Stimulated activated CD8-positive, alpha-beta memory T cell treated with anti-CD3 and anti-CD28 coated beads, Interleukin-4, amount 100 ng/mL, for 24 hours (primary cell): ENCODE results near the gene AREL1.

Experiments
- DNase-seq: peaks from one replicate; pipeline ENCODE4 v3.0.0-alpha.2; 2020; ENCODE audit warnings: low read depth

AREL1 gene

DNA sequence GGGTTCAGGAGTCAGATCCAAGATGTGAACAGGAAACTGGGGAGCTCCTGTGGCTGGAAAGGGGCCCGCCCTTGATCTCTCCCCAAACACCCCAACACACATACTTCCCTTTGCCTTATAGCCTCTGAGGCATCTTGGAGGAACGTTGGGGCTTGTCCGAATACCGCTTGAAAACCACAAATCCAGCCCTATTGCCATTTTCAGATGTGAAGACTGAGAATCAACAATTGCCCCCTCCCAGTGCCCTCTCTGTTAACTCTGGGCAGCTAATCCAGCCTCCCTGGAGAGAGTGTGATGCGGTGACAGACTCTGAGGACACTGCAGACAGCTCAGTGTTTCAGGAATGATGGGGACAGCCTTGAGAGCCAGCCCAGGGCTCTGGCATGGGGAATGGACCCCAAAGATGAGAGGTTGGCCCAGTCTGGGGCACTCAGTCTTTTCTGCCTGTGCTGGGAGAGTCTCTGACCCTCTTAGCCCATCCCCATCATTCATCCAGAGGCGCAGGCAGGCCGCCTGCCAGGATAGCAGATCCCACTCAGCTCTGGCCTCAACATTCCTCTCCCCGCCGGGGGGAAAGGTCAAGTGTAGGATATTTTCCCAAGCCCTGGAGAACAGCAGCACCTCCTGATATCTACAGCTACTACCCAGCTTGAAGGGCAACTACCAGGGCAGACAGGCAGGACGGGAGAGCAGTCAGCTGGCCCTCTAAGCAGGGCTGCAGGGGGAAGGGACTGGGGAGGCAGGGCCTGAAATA lies 76.3 kb downstream of the AREL1 start:
- DNase-seq: no peak

DNA sequence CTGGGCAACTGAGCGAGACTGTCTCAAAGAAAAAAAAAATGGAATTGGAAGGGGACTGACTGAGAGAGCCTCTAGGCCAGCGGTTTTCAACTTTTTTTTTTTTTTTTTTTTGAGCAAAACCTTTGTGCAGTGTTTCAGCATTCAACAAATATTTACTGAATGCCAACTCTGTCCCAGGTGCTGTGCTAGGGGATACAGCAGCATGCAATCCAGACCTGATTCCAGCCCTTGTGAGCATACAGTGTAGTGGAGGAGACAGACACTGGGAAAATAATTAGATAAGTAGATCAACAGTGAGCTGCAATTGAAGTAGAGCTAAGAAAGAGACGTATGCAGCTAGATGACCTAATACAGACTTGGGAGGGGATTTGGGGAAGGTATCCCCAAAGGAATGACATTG lies 77.0 kb downstream of the AREL1 start:
- DNase-seq: no peak

DNA sequence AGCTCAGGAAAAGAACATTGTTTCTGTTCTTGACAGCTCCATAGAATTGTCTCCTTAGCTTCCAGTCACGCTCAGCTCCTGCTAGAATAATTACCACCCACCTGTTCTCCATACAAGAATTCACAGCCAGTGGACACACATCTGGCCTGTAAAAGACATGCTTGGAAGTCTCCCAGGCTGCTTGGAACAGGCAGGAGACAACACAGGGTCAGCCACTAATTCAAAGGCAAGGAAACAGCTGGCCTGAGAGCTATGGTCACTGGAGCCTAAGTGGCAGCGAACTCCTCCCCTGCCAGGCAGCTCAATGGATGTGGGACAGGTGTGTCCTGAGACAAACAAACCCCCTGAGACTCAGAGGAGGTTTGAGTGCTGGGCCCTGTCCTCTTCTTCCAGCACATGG lies 77.9 kb downstream of the AREL1 start:
- DNase-seq: no peak

DNA sequence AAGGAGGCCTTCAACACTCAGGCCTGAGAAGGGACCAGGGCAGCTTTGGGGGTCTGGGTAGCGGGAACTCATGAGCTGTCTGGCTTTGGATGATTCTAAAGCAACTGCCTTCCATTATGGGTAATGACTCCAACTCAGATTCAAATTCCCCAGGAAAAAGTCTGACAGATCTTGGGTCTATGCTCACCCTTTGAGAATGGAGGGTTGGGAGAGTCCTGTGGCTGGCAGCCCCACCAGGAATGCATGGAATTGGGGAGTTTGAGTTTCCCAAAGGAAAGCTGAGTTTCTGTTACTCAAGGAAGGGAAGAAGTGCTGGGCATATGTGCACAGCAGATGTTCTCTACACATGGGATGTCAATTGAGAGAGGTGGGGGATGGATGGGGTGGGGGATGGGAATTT lies 78.4 kb downstream of the AREL1 start:
- no peak for DNase-seq

DNA sequence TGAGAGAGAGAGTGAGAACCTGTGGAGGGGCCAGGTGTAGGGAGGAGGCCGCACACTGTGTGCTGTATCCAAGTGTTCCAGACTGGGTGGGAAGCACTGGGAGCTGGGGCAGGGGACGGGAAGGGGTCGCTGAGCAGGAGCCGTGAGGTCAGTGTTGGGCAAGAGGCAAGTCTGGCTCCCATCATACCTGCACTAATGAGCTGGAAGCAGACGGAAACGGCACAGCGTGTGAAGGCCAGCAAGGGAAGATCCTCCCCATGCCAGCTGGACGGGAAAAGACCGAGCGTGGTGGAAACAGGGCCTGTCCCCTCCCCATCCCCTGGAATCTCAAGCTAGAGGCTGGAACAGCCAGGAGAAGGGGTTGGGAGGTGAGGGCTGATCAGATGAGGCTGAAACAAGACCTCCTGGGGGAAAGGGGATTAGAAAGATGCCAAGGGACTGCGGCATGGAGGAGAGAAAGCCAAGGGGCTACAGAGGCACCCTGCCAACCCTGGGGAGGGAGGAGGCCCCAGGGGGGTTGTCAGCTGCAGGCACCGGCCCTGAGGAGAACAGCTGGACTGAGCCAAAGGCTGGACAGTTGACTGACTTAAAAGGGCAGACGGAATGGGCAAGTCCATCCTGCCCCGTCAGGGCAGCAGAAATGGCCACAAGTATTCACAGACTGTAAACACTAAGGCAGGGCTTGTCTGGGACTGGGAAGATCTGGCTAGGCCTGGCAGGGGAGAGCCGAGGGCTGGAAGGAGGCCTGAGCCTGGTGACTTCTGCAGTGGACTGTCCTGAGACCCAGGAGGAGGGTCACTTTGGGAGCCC lies 81.8 kb downstream of the AREL1 start:
- no peak for DNase-seq

DNA sequence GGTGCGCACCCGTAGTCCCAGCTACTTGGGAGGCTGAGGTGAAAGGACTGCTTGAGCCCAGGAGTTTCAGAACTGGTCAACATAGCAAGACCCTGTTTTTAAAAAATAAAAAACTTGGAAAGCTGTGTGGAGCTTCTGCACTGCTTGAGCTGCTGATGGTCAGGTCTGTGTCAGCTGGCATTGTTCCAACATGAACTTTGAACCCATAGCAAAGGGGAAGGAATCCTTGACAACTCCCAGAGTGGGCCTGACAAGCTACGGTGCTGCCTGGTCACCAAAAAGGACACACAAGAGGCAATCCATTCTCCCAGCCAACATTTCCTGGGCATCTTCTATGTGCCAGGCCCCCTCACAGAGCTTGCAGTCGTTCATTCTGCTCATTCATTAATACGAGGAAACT lies 84.5 kb downstream of the AREL1 start:
- no peak for DNase-seq

DNA sequence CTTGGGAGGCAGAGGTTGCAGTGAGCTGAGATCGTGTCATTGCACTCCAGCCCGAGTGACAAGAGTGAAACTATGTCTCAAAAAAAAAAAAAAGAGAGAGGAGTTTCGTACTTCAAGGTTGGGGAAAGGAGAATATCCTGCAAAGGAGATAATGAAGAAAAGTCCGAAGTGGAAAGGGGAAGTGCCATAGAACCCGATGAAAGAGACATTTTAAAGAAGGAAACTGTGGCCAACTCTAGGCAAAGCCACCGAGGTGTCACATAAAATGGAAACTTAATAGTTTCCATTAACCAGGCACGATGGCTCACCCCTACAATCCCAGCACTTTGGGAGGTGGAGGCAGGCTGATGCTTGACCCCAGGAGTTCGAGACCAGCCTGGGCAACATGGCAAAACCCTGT lies 85.8 kb downstream of the AREL1 start:
- no peak for DNase-seq

DNA sequence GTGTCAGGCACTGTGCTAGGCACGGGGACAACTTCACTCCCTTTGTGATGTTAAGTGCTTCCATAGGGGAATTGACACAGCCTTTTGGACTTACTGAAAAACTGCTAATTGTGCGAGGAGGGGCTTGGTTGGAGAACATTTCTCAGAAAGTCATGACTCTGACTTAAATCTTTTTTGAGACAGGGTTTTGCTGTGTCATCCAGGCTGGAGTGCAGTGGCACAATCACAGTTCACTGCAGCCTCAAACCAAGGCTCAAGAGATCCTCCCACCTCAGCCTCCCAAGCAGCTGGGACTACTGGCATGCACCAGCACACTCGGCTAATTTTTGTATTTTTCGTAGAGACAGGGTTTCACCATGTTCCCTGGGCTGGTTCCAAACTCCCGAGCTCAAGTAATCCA lies 90.6 kb downstream of the AREL1 start:
- DNase-seq: no peak

DNA sequence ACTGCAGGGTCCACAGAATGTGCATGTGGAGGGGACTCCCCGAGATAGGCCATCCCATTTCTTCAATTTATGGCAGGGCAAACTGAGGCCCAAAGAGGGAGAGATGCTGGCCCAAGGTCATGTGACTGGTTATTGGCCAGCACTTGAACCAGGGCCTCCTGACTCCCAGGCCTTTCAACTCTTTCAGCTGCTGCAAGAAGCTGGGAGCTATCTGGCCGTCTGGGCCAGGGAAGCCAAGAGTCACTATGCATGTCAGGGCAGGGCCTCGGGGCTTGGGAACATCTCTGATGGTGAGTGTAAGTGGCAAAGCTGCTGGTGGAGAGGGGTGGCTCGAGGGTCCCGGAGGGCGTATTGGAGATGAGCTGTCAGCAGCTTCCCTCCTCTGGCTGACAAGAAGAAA lies 91.3 kb downstream of the AREL1 start:
- no peak for DNase-seq

DNA sequence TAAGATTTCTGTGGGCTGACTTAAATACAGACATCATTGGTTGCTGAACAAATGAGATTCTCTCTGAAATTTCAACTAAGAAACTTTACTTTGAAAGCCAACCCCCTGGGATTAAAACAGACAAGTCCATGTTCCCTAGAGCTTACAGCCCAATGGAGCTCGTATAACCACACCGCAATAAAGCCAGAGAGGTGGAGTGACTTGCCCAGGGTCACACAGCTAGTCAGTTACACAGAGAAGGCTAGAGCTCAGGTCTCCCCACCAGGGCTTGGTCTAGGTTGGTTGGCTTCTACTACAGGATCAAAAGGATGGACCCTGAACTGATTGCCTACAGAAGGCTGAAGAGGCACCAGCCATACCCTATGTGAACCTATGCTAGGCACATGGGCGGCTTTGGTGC lies 92.0 kb downstream of the AREL1 start:
- DNase-seq: no peak

DNA sequence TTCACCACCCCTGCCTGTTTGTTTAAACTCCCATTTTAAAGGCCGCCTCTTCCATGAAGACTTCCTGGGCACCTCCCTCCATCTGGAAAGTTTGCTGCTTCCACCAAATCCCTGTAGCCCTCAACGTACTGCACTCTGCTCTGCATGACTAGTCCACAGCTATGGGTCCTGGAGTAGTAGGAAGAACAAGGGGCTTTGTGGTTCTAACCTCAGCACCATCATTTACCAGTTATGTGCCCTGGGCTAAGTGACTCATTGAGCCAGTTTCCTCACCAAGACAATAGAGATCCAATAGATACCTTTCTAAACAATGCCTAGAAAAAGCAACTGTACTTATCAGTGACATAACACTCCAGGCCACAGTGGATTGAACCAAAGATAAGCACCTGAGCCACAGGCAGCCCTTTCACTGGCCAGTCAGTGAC lies 92.4 kb downstream of the AREL1 start:
- DNase-seq: no peak

DNA sequence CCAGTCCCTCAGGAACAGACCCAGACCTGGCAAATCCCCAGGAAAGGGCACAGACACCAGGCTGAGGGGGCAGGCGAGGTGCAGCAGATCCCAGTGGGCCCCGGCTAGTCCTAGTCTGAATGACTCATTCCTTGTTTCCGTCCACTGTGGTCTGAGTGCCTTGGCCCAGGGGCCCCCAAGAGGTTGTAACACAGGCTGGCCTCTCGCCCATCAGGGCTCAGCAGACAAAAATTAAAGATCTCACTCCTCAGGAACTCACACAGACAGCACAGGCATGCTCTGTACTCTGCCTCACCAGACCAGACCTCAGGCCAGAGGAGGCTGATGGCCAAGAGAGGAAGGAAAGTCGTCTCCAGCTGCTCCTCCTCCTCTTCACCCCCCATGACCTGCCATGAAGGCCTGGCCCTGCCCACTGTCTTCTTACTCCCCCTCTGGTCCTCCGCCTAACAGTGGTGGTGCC lies 93.2 kb downstream of the AREL1 start:
- no peak for DNase-seq

DNA sequence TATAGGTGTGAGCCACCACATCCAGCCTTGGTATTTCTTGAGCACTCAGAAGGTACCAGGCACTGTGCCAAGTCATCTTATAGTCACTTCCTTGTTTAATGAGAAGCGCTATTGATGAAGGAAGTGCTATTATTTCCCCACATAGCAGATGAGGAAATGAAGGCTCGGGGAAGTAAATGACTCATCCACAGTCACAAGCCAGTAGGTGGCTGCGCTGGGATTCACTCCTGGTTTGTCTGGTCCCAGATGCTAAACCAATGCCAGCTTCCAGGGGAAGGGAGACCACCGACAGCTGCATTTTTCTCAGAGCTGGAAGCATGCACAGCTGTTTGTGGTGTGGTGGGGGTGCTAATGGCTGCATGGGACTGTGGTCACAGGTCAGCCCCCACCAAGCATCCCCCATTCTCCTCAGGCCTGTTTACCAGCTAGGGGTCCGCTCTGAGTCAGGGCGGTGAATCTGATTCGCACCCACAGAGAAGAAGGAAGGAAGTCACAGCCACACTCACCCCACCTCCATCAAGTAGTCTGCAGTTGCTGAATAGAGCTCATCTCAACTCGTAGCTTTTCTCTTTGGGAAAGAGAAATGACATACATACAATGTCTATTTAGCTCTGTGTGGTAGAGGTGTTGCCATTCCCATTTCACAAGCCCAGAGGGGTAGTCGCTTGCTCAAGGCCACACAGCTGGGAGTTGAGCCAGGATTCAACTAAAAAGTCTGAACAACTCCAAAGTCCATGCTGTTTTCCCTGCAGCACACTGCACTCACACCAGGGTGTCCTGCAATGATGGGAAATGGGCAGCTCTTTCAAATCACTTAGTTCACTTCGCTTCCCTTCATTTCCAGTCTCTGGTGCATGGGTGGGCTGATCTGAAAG lies 94.6 kb downstream of the AREL1 start:
- DNase-seq: peak; percentile 66

DNA sequence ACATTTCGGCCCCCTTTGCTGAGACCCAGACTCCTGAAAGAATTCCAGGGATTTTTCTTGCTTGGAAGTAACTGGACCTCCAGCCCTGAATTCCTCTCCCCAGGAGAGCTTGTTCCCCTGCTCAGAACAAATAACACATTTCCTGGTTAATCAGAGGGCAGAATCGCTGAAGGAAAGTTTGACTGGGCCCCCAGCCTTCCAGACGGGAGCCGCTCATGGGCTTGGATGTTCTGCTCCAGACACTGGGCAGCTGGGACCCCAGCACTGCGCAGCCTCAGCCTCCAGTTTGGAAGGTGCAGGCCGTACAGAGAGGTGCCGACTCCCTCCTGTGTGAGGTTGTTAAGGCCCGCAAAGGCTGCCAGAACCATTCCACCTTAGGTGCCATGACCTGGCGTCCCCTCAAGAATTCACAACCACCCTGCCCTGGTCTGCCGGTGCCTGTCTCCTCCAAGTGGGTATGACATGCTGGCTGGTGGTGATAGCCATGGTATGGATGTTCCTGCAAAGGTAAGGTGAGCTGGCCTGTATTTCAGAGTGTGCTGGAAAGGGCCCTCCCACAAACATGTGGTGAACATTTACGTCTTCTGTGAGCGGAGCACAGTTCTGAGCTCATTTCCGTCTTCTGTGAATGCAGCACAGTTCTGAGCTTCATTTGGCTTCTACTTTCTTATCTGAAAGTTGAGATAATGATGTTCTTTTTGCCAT lies 95.7 kb downstream of the AREL1 start:
- no peak for DNase-seq

DNA sequence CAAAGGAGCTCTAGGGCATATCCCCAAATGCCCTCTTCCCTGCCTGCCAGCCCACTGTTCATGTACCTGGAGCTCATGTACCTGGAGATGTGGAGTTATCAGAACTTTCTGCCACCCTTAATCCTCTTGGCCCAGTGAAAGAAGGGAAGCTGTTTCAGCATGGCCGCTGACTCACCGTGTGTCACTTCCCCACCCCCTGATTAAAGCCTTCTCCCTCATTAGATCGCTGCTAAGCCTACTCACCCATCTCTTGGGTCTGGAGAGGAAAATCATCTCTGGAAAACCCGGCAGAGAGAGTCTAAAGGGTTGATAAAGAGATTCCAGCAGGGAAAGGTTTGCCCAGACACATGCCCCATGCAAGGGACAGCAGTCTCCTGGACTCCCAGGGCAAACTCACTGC lies 96.4 kb downstream of the AREL1 start:
- no peak for DNase-seq

DNA sequence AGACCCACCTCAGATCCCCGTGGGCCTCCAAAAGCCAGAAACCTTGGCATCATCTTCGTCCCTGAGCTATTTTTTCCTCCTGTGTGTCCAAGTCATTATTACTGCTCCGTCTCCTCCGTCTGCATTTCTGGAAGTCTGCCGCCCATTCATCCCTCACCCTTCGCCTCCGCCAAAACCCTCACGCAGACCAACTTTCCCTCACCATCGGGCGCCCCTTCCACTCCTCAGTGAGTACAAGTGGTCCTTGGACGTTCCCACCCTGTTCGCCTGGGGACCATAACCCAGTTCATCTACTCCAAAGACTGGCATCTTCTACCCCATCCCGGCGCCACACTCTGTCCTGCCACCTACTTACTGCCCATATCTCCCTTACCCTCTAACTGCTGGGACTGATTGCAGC lies 97.1 kb downstream of the AREL1 start:
- DNase-seq: no peak

DNA sequence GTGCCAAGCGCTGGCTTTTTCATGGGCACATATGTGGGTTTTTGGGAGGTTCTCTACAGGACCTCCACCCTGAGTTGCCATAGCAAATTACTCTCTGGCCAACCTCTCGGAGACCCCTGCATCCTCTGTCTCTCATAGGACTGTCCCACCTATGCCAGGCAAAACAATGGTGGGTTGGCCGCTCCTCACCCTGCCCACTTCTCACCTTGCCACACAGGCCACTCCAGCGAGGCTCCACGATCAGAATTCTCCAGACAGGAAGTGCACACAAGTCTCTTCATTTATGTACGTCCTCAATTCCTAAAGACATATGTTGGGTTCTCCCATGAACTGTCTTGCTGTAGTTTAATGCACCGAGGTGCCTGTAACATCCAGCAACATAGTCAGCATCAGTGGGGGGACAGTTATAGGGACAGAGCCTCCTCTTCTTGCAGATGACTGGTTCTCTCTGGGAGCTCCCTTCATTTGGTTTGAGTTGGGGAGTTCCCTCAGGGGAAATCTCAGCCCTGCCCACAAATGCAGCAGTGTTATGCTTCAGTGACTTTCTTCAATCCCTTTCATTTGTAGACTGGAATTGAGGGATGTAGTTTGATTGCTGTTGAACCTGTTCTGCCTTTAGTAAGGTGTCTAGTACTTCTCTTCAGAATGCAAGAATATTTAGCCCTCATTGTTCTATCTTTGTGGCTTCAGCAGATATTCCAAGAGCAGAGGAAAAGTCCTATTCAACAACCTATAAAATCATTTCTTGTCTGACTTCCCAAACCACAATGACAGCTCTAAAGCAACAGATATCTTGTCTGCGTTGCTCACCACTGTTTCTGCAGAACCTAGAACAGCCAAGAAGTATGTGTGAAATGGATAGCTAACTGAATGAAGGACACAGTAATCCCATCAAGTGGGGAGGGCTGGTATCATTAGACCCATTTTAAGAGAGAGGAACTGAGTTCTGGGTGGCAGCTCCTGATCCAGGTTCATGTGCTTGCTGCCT lies 98.1 kb downstream of the AREL1 start:
- no peak for DNase-seq

DNA sequence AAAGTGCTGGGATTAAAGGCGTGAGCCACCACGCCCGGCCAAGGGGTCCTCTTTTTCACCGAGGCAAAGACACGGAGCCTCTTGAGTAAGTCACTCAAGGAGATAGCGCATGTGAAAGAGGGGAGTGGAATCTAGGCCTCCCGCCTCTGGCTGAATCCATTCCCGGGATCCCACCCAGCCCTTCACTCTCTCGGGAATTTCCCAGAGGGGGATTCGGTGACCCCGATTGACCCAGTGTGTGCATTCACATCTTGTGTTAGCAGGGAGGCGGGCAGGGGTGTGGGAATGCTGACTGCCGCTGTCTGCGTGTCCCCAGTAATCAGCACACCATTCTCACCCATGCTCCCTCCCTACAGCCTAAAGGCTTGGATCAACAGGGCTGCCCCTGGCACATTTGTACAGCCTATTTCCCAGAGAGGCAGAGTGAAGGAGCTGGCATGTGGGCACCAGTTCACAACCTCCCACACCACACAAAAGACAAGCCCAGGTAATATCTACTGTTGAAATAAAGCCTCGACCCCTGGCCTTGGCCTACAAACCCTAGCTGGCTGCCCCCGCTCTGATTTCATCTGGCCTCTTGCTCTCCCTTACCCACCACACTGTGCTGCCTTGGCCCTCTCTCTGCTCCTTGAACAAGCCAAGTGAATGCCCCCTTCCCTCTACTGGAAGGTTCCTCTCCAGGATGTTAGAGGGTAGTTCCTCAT lies 99.5 kb downstream of the AREL1 start:
- no peak for DNase-seq

DNA sequence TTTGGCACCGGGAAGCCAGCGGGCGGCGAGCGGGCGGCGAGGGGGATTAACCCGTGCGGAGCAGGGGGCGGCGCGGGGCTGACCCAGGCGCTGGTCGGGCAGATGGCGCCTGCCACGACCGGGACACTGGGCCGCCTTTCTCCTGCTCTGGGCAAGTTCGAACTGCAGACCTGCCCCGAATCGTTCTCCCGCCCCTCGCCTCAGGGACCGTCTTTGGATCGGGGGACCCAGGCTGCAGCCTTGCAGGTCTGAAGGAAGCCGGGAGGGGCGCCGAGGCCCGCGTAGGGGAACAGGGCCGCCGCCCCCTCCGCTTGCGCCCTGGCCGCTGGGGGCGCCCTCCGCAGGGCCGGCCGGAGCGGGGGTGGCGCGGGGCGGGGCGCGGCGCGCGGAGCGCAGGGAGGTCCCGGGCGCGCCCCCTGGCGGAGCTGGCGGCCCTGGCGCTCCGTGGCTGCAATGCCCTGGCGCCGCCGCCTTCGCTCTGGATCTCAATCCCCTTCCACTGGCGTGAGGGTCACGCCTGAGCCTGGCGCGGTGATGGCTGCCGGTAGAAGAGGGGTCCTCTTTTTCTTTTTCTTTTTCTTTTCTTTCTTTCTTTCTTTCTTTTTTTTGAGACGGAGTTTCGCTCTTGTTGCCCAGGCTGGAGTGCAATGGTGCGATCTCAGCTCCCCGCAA lies 100.4 kb downstream of the AREL1 start:
- DNase-seq: peak; percentile 72
